ENCODE results near the gene IFNL1. TPM values are rescaled to one million over a fixed set of nuclear protein-coding genes. Genes with fewer than 3 reads are reported as not detected.

Gene IFNL1
- total and polyA plus RNA-seq, 4 donors: not detected

DNA sequence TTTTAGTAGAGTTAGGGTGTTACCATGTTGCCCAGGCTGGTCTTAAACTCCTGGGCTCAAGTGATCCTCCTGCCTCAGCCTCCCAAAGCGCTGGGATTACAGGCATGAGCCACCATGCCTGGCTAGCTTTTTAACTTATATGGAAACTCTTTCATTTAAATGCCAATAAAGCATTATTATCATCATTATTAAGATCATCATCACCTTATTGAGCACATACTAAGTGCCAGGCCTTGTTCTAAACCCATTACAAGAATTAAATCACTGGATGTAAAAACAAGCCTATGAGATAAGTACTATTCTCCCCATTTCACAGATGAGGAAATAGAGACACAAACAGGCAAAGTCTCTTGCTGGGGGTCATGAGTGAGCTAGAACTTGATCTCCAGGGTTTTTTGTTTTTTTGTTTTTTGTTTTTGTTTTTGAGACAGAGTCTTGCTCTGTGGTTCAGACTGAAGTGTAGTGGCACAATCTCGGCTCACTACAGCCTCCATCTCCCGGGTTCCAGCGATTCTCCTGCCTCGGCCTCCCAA lies 38.3 kb downstream of the IFNL1 start:
- no peak overlapping the region for H3K4me3 ChIP-seq (ENCODE audit: low read depth in 1 of 3, low read length in 3 of 3)
- no peak overlapping the region for H3K9ac ChIP-seq (ENCODE audit: low read depth in 1 of 2, low read length in 2 of 2)
- 93% methylated on average over 5 of the region's 5 CpGs for WGBS
- DNase-seq (ENCODE audit: low spot score): no peak
- H3K4me1 ChIP-seq (ENCODE audit: control insufficient read depth in 4 of 4, insufficient read depth in 4 of 4, low read length in 3 of 4): peaks cover 0 to 5% (median 3%) of the 10 kb centered on the region in 4 donors
- peak overlapping the region in 1 of 2 donors; percentile 84 for H3K27ac ChIP-seq (ENCODE audit: low read depth in 1 of 2, low read length in 2 of 2)
- H3K27me3 ChIP-seq (ENCODE audit: control insufficient read depth in 4 of 4, insufficient read depth in 4 of 4, low read length in 3 of 4): no peaks in the 10 kb centered on the region
- H3K36me3 ChIP-seq (ENCODE audit: control insufficient read depth in 4 of 4, insufficient read depth in 3 of 4, low read depth in 1 of 4, low read length in 3 of 4): no peaks in the 10 kb centered on the region
- TF ChIP-seq, protein P1, sequence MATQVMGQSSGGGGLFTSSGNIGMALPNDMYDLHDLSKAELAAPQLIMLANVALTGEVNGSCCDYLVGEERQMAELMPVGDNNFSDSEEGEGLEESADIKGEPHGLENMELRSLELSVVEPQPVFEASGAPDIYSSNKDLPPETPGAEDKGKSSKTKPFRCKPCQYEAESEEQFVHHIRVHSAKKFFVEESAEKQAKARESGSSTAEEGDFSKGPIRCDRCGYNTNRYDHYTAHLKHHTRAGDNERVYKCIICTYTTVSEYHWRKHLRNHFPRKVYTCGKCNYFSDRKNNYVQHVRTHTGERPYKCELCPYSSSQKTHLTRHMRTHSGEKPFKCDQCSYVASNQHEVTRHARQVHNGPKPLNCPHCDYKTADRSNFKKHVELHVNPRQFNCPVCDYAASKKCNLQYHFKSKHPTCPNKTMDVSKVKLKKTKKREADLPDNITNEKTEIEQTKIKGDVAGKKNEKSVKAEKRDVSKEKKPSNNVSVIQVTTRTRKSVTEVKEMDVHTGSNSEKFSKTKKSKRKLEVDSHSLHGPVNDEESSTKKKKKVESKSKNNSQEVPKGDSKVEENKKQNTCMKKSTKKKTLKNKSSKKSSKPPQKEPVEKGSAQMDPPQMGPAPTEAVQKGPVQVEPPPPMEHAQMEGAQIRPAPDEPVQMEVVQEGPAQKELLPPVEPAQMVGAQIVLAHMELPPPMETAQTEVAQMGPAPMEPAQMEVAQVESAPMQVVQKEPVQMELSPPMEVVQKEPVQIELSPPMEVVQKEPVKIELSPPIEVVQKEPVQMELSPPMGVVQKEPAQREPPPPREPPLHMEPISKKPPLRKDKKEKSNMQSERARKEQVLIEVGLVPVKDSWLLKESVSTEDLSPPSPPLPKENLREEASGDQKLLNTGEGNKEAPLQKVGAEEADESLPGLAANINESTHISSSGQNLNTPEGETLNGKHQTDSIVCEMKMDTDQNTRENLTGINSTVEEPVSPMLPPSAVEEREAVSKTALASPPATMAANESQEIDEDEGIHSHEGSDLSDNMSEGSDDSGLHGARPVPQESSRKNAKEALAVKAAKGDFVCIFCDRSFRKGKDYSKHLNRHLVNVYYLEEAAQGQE (IDR thresholded peaks at IDR 0.05): no peak
- TF ChIP-seq GABPA (IDR thresholded peaks at IDR 0.05 in 1 of 2, conservative IDR thresholded peaks at IDR 0.05 in 1 of 2): no peak
- TF ChIP-seq HNF4G (IDR thresholded peaks at IDR 0.05): no peak
- no peak for TF ChIP-seq ZBTB33 (IDR thresholded peaks at IDR 0.05)
- no peak for TF ChIP-seq CTCF (IDR thresholded peaks at IDR 0.05; ENCODE audit: low read depth, low read length, missing input control)
- no peak for TF ChIP-seq HNF4A (conservative IDR thresholded peaks at IDR 0.05)
- no peak for TF ChIP-seq FOXA1 (IDR thresholded peaks at IDR 0.05)
- TF ChIP-seq, protein P2, sequence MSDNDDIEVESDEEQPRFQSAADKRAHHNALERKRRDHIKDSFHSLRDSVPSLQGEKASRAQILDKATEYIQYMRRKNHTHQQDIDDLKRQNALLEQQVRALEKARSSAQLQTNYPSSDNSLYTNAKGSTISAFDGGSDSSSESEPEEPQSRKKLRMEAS (IDR thresholded peaks at IDR 0.05): no peak
- no peak for TF ChIP-seq RXRA (IDR thresholded peaks at IDR 0.05)
- no peak for TF ChIP-seq EGR1 (IDR thresholded peaks at IDR 0.05; ENCODE audit: low read depth in 2 of 2)
- TF ChIP-seq TAF1 (conservative IDR thresholded peaks at IDR 0.05): no peak
- no peak for TF ChIP-seq YY1 (IDR thresholded peaks at IDR 0.05)
- TF ChIP-seq NR2F2 (IDR thresholded peaks at IDR 0.05): no peak
- TF ChIP-seq JUND (IDR thresholded peaks at IDR 0.05): no peak
- TF ChIP-seq, protein P3, sequence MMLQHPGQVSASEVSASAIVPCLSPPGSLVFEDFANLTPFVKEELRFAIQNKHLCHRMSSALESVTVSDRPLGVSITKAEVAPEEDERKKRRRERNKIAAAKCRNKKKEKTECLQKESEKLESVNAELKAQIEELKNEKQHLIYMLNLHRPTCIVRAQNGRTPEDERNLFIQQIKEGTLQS (IDR thresholded peaks at IDR 0.05): no peak
- no peak for TF ChIP-seq RAD21 (IDR thresholded peaks at IDR 0.05)
- no peak for TF ChIP-seq SP1 (IDR thresholded peaks at IDR 0.05)
- H3K9me3 ChIP-seq (ENCODE audit: control insufficient read depth in 4 of 4, low read length in 3 of 4): no peaks in the 10 kb centered on the region
